IMR-90 (cell line): Measurements from ENCODE around the gene FAU. TPM values are rescaled to one million over a fixed set of nuclear protein-coding genes. Genes with fewer than 3 reads are reported as not detected.
A peak's percentile ranks its signal among the peaks of the same experiment; 100 is the strongest.

Source experiments
- ATAC-seq: fragments of 200-7000 bp; cut with Tn5 transposase; 2 replicates; pipeline ENCODE4 v1.9.1; 2020; ENCODE audit warnings: low read depth, mild to moderate bottlenecking, moderate library complexity
- BruUV-seq: library from RNA; stranded (reverse); fragments of 400-500 nt; replicated peaks from 2 replicates; lab custom pipeline; 2021; lab: Mats Ljungman, UMichigan
- CTCF ChIA-PET: fragments of 300-600 bp; formaldehyde crosslinking; extraction: SDS; loops from one replicate; lab custom pipeline; 2021; ENCODE audit warnings: antibody characterized with exemption; lab: Yijun Ruan, JAX
- POLR2A ChIA-PET: fragments of 300-600 bp; sonication (Branson Sonifier 250); formaldehyde crosslinking; loops from one replicate; lab custom pipeline; 2022; ENCODE audit warnings: antibody characterized with exemption; ENCODE audit not compliant: unreplicated experiment; lab: Charles Lee
- DNase-seq: peaks from one replicate; pipeline ENCODE4 v3.0.0; 2013
- H2AFZ ChIP-seq: replicated peaks from 2 replicates; pipeline ENCODE3; 2013; ENCODE audit warnings: low read length, mild to moderate bottlenecking; ENCODE audit not compliant: poor library complexity
- H2AK5ac ChIP-seq: 2 replicates; pipeline ENCODE4 v1.6.1; 2013; ENCODE audit warnings: low read depth, low read length, inconsistent platforms
- H2AK9ac ChIP-seq: replicated peaks from 2 replicates; pipeline ENCODE3; 2013; ENCODE audit warnings: mild to moderate bottlenecking, low read depth, low read length, moderate library complexity; ENCODE audit not compliant: poor library complexity
- H2BK120ac ChIP-seq: 2 replicates; pipeline ENCODE4 v1.6.1; 2013; ENCODE audit warnings: low read depth, low read length, inconsistent platforms
- H2BK15ac ChIP-seq: 3 replicates; pipeline ENCODE4 v1.6.1; 2013; ENCODE audit warnings: low read depth, low read length, inconsistent platforms
- H2BK20ac ChIP-seq: 2 replicates; pipeline ENCODE4 v1.6.1; 2013; ENCODE audit warnings: low read depth, mild to moderate bottlenecking, inconsistent platforms, low read length, moderate library complexity
- H2BK5ac ChIP-seq: 2 replicates; pipeline ENCODE4 v1.6.1; 2013; ENCODE audit warnings: mild to moderate bottlenecking, low read depth, low read length, inconsistent platforms; ENCODE audit not compliant: poor library complexity, severe bottlenecking
- H3K14ac ChIP-seq: replicated peaks from 2 replicates; pipeline ENCODE4 v1.6.1; 2013; ENCODE audit warnings: low read depth, low read length, inconsistent platforms
- H3K18ac ChIP-seq: 2 replicates; pipeline ENCODE4 v1.6.1; 2013; ENCODE audit warnings: low read depth, low read length, control low read depth
- H3K23ac ChIP-seq: 2 replicates; pipeline ENCODE4 v1.6.1; 2013; ENCODE audit warnings: low read depth, low read length, inconsistent platforms
- H3K27ac ChIP-seq: 2 replicates; pipeline ENCODE4 v1.5.1; 2013; ENCODE audit warnings: mild to moderate bottlenecking, control low read depth, low read length; ENCODE audit not compliant: insufficient read depth
- H3K27me3 ChIP-seq: 2 replicates; pipeline ENCODE4 v1.6.1; 2013; ENCODE audit warnings: low read length; ENCODE audit not compliant: control insufficient read depth, insufficient read depth
- H3K36me3 ChIP-seq: 2 replicates; pipeline ENCODE4 v1.6.1; 2013; ENCODE audit warnings: low read length, mixed read lengths; ENCODE audit not compliant: control insufficient read depth, insufficient read depth
- H3K4ac ChIP-seq: 2 replicates; pipeline ENCODE4 v1.6.1; 2013; ENCODE audit warnings: low read depth, low read length, inconsistent platforms
- H3K4me1 ChIP-seq: 2 replicates; pipeline ENCODE4 v1.6.1; 2013; ENCODE audit warnings: low read length, mixed read lengths; ENCODE audit not compliant: control insufficient read depth, insufficient read depth
- H3K4me2 ChIP-seq: 2 replicates; pipeline ENCODE4 v1.6.1; 2013; ENCODE audit warnings: low read depth, mild to moderate bottlenecking, control low read depth, low read length, moderate library complexity
- H3K4me3 ChIP-seq: 2 replicates; pipeline ENCODE4 v1.5.1; 2013; ENCODE audit warnings: low read depth, mild to moderate bottlenecking, control low read depth, low read length, moderate library complexity; ENCODE audit not compliant: insufficient read depth
- H3K56ac ChIP-seq: 2 replicates; pipeline ENCODE4 v1.6.1; 2013; ENCODE audit warnings: low read length, inconsistent platforms; ENCODE audit not compliant: insufficient read depth; ENCODE audit errors: extremely low read depth
- H3K79me1 ChIP-seq, 2 experiments: 2 replicates each; pipeline ENCODE4 v1.6.1; 2013; ENCODE audit warnings: low read length in 2 of 2, inconsistent platforms in 1 of 2, low read depth in 1 of 2
- H3K9ac ChIP-seq: 2 replicates; pipeline ENCODE4 v1.6.1; 2013; ENCODE audit warnings: low read depth, low read length, control low read depth
- H3K9me1 ChIP-seq: 2 replicates; pipeline ENCODE4 v1.6.1; 2013; ENCODE audit warnings: low read length, inconsistent platforms; ENCODE audit not compliant: insufficient read depth
- H3K9me3 ChIP-seq: 2 replicates; pipeline ENCODE4 v1.6.1; 2013; ENCODE audit warnings: low read length; ENCODE audit not compliant: control insufficient read depth, insufficient read depth
- H4K20me1 ChIP-seq: 2 replicates; pipeline ENCODE4 v1.6.1; 2013; ENCODE audit warnings: low read length, inconsistent platforms; ENCODE audit not compliant: insufficient read depth
- H4K5ac ChIP-seq: 2 replicates; pipeline ENCODE4 v1.6.1; 2013; ENCODE audit warnings: mild to moderate bottlenecking, low read depth, low read length, control low read depth
- H4K8ac ChIP-seq, 2 experiments: 2 replicates each; pipeline ENCODE4 v1.6.1; 2013; ENCODE audit warnings: low read depth in 2 of 2, low read length in 2 of 2, control low read depth in 1 of 2, inconsistent platforms in 1 of 2
- H4K91ac ChIP-seq: 2 replicates; pipeline ENCODE4 v1.6.1; 2013; ENCODE audit warnings: low read depth, low read length, inconsistent platforms; ENCODE audit not compliant: insufficient read depth
- CEBPB ChIP-seq: IDR thresholded peaks from 2 replicates; pipeline ENCODE4 v1.6.1; 2012; ENCODE audit warnings: low read depth, low read length, improper control_type of control experiment
- CHD1 ChIP-seq: IDR thresholded peaks from 2 replicates; pipeline ENCODE4 v1.6.1; 2012; ENCODE audit warnings: low read depth, low read length, improper control_type of control experiment
- MXI1 ChIP-seq: IDR thresholded peaks from 2 replicates; pipeline ENCODE4 v1.6.1; 2012; ENCODE audit warnings: low read depth, mild to moderate bottlenecking, low read length, moderate library complexity, borderline replicate concordance
- POLR2A ChIP-seq: IDR thresholded peaks from 2 replicates; pipeline ENCODE4 v1.6.1; 2012; ENCODE audit warnings: mild to moderate bottlenecking, low read depth, low read length
- RCOR1 ChIP-seq: IDR thresholded peaks from 2 replicates; pipeline ENCODE4 v1.6.1; 2012; ENCODE audit warnings: mild to moderate bottlenecking, low read length, improper control_type of control experiment; ENCODE audit not compliant: insufficient replicate concordance
- WGBS, 2 experiments: methylation state at CpG; one replicate each; pipeline versions ENCODE4 v1.1.5 to v1.1.7; 2013; ENCODE audit warnings: missing lambda C conversion rate in 2 of 2; ENCODE audit not compliant: insufficient read length in 1 of 2; ENCODE audit errors: extremely low coverage in 2 of 2; 5-methylcytosine and 5-hydroxymethylcytosine counted together
- dilution Hi-C: fragments of 300-500 bp; cut with HindIII; formaldehyde crosslinking; loops from one replicate; pipeline ENCODE4 v1.14.3; 2018; ENCODE audit warnings: low sequenced_read_pairs; ENCODE audit not compliant: unreplicated experiment
- in situ Hi-C: fragments of 300-500 bp; cut with MboI; formaldehyde crosslinking; loops from 3 replicates; pipeline ENCODE4 v1.14.3; 2019; ENCODE audit warnings: low sequenced_read_pairs, inconsistent platforms, mixed read lengths
- intact Hi-C: fragments of 100-400 bp; cut with micrococcal nuclease; formaldehyde crosslinking; loops from 2 replicates; pipeline ENCODE4 v1.10.0; 2022
- polyA plus RNA-seq, 3 experiments: library from polyadenylated mRNA; depleted of rRNA; stranded (reverse); fragments of >200 nt; gene quantifications; 2 replicates each; pipeline ENCODE4 v1.2.3, GENCODE V29; 2012; ENCODE audit warnings: low replicate concordance in 1 of 3
- total RNA-seq: library from RNA; depleted of rRNA; stranded (reverse); fragments of >200 nt; gene quantifications from 2 replicates; pipeline ENCODE4 v1.2.3, GENCODE V29; 2012

The FAU gene
- total and polyA plus RNA-seq, 2 of the 4 experiments (the other 2 are of a cell fraction), result 189 to 652 TPM

DNA sequence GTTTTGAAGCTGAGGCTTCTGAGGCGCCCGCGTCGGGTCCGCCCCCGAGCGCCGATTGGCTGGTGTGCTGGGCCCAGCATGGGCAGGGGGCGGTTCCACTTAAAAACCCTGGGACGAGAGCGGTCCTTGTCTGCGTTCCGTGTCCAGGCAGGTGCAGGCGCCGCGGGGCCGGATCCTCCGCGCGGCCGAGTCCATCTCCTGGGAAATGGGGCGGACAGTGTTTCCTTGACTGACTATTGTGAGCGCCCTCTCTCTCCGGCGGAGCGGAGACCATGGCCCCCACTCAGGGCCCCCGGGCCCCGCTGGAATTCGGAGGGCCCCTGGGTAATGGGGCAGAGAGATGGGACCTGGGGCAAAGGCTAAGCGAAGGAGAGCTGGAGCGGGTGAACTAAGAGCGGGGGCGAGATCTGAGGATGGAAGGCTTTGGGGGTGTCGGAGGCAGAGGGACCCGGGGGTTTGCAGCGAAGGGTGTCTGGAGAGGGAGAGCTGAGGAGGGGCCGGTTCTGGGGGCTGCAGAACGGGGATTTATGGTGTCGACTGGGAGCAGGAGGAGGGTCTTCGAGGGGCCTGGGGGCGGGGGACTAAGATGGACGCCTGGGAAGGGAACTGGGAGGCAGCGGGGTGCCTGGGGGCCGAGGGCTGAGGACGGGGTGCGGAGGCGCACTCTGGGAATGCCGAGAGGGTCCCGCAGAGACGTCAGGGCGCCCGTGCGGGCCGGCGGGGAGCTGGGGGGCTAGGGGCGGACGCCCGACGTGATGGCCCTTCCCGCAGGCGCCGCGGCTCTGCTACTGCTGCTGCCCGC is 10.0 kb downstream of the FAU start, which contains the start of gene TM7SF2:
TM7SF2 (plus strand) TSS at position 129 of the 802 bp plus-strand sequence; CDS start at position 273, 144 bp downstream.
- no TSS peak for BruUV-seq
- peak; percentile 84 for ATAC-seq
- intact Hi-C loops, result loop anchor here (2.0 to 5.0 kb wide), 2 partner anchors 140 to 265 kb away; no protein-coding TSS in a partner anchor

More for the DNA sequence above, 10.0 kb downstream of the FAU start, which contains the start of gene TM7SF2:
- no peak within 1 kb of the TSS for H4K91ac ChIP-seq
- no peak for TF ChIP-seq CHD1
- TF ChIP-seq MXI1, result peak; percentile 29; the same call in 1 of the 2 replicates
- TF ChIP-seq CEBPB, result no peak
- no peak for TF ChIP-seq RCOR1
- TF ChIP-seq POLR2A, result peak; percentile 59; the same call in 1 of the 2 replicates
- peak within 1 kb of the TSS; percentile 92 for H2AK9ac ChIP-seq
- H3K56ac ChIP-seq, result no peak within 1 kb of the TSS
- DNase-seq, result peak; percentile 86
- no peak within 1 kb of the TSS for H3K18ac ChIP-seq
- H3K9me1 ChIP-seq, result 0 out of 2 replicates have a peak, but pooled peaks cover 2% of the 10 kb centered on the region
- peaks cover 20% of the 10 kb centered on the region for H3K4me1 ChIP-seq
- H4K20me1 ChIP-seq, result peaks cover 11% of the 10 kb centered on the region; the same call in 1 of the 2 replicates
- no peak within 1 kb of the TSS for H3K14ac ChIP-seq
- peak within 1 kb of the TSS; percentile 95 for H2AFZ ChIP-seq
- no peak within 1 kb of the TSS for H2BK5ac ChIP-seq
- peaks cover 0 to 31% of the 10 kb centered on the region in 2 experiments for H3K79me1 ChIP-seq
- ChIA-PET POLR2A (interaction anchor here (0.6 to 1.0 kb wide), 2 partner anchors 10 to 12 kb away, joined by 3 to 5 read pairs; partner anchors contain the start of genes FAU and MRPL49), CTCF (interaction anchor here (1.0 to 3.5 kb wide), 2 partner anchors 13 to 71 kb away, joined by 3 to 15 read pairs; partner anchors contain the start of gene SAC3D1)
- H2AK5ac ChIP-seq, result no peak within 1 kb of the TSS; the same call in 1 of the 2 replicates
- H2BK120ac ChIP-seq, result no peak within 1 kb of the TSS
- H3K36me3 ChIP-seq, result peaks cover 11% of the 10 kb centered on the region
- dilution Hi-C loops (no loop called here), in situ Hi-C loops (no loop called here)
- H3K4ac ChIP-seq, result peak within 1 kb of the TSS; percentile 62
- H2BK15ac ChIP-seq, result no peak within 1 kb of the TSS
- WGBS, 2 experiments, result 2% methylated on average over 44 of the region's 64 CpGs; no CpG with 5 or more reads in 1 of the 2 experiments
- no peak within 1 kb of the TSS; the same call in 1 of the 2 replicates for H4K5ac ChIP-seq
- peak within 1 kb of the TSS; percentile 43 for H3K4me3 ChIP-seq
- H3K27me3 ChIP-seq, result no peaks in the 10 kb centered on the region
- H3K23ac ChIP-seq, result no peak within 1 kb of the TSS; the same call in 1 of the 2 replicates
- H3K27ac ChIP-seq, result no peak within 1 kb of the TSS
- no peak within 1 kb of the TSS for H2BK20ac ChIP-seq
- H4K8ac ChIP-seq, result peak within 1 kb of the TSS; percentile 5 to 88; a peak in 2 of 4 replicates
- H3K4me2 ChIP-seq, result peak within 1 kb of the TSS; percentile 88
- H3K9ac ChIP-seq, result peak within 1 kb of the TSS; percentile 16; the same call in 1 of the 2 replicates
- H3K9me3 ChIP-seq, result no peaks in the 10 kb centered on the region
